Measurements from ENCODE around the gene MTA3. TPM values are rescaled to one million over a fixed set of nuclear protein-coding genes. Genes with fewer than 3 reads are reported as not detected.
"Not testable (repeated sequence)": the region's sequence is repeated elsewhere in the genome, so short reads cannot be mapped to it uniquely, and the experiment has no call there.

MTA3 gene
- 23.8 and 26.4 TPM in 2 replicates for total RNA-seq (2014; rRNA removed; shearing (Covaris generic))

- DNase-seq (ENCODE audit: low spot score): no peak
These were observed at the start of gene MTA3 for GRCh38 chr2:42568401-42569115. MTA3 (plus strand) TSS chr2:42568632; CDS start chr2:42568746, 114 bp downstream.

GRCh38 chr2:42519624-42520023 lies 48.8 kb upstream of the MTA3 start:
- DNase-seq (ENCODE audit: low spot score): no peak

- no peak for DNase-seq (ENCODE audit: low spot score)
These were observed 46.4 kb upstream of the MTA3 start for GRCh38 chr2:42522035-42522434.

- no peak for DNase-seq (ENCODE audit: low spot score)
These were observed 45.1 kb upstream of the MTA3 start for GRCh38 chr2:42523341-42523740.

- DNase-seq (ENCODE audit: low spot score): no peak
These were observed 36.0 kb upstream of the MTA3 start for GRCh38 chr2:42532397-42532796.

- DNase-seq (ENCODE audit: low spot score): no peak
These were observed 30.9 kb upstream of the MTA3 start for GRCh38 chr2:42537493-42537892.

- DNase-seq (ENCODE audit: low spot score): no peak
These were observed 25.6 kb upstream of the MTA3 start for GRCh38 chr2:42542871-42543270.

- DNase-seq (ENCODE audit: low spot score): no peak
These were observed 23.3 kb upstream of the MTA3 start for GRCh38 chr2:42545023-42545721.

- DNase-seq (ENCODE audit: low spot score): no peak
These were observed 22.5 kb upstream of the MTA3 start for GRCh38 chr2:42545841-42546390.

- DNase-seq (ENCODE audit: low spot score): no peak
These were observed 21.4 kb upstream of the MTA3 start for GRCh38 chr2:42547014-42547413.

- DNase-seq (ENCODE audit: low spot score): no peak
These were observed 20.8 kb upstream of the MTA3 start for GRCh38 chr2:42547446-42548295.

- DNase-seq (ENCODE audit: low spot score): no peak
These were observed 17.6 kb upstream of the MTA3 start for GRCh38 chr2:42550870-42551269.

GRCh38 chr2:42554392-42554791 lies 14.0 kb upstream of the MTA3 start:
- DNase-seq (ENCODE audit: low spot score): no peak

GRCh38 chr2:42556315-42556890 lies 12.0 kb upstream of the MTA3 start:
- DNase-seq (ENCODE audit: low spot score): no peak

- no peak for DNase-seq (ENCODE audit: low spot score)
These were observed 11.1 kb upstream of the MTA3 start for GRCh38 chr2:42557306-42557705.

GRCh38 chr2:42558827-42559226 lies 9.6 kb upstream of the MTA3 start:
- no peak for DNase-seq (ENCODE audit: low spot score)

GRCh38 chr2:42560133-42560532 lies 8.3 kb upstream of the MTA3 start:
- not testable (repeated sequence) for DNase-seq (ENCODE audit: low spot score)

GRCh38 chr2:42560899-42561298 lies 7.5 kb upstream of the MTA3 start:
- no peak for DNase-seq (ENCODE audit: low spot score)

GRCh38 chr2:42562474-42563144 lies 5.8 kb upstream of the MTA3 start:
- no peak for DNase-seq (ENCODE audit: low spot score)

- DNase-seq (ENCODE audit: low spot score): no peak
These were observed 2.4 kb upstream of the MTA3 start for GRCh38 chr2:42566025-42566424.

GRCh38 chr2:42566837-42567321 lies 1.6 kb upstream of the MTA3 start:
- DNase-seq (ENCODE audit: low spot score): no peak

Data from H4 (cell line).